ENCODE results near the gene MTO1.
"Not testable (repeated sequence)": the region's sequence is repeated elsewhere in the genome, so short reads cannot be mapped to it uniquely, and the experiment has no call there.

MTO1 gene

GRCh38 chr6:73516514-73517489 is 55.3 kb downstream of the MTO1 start:
- DNase-seq (ENCODE audit: extremely low spot score), result no peak
- POLR2A ChIA-PET, result interaction anchor here (0.6 to 1.0 kb wide), 2 partner anchors 70 to 84 kb away, joined by 3 to 6 read pairs; no protein-coding TSS in a partner anchor
- CTCF ChIA-PET, result interaction anchor here (0.7 to 2.8 kb wide), 4 partner anchors 64 to 137 kb away, joined by 3 to 16 read pairs (median 7); partner anchors contain the start of gene SLC17A5

GRCh38 chr6:73518100-73518981 is 56.8 kb downstream of the MTO1 start:
- ChIA-PET CTCF (interaction anchor here (2.0 kb wide), 1 partner anchor 93 kb away, joined by 6 read pairs; no protein-coding TSS in a partner anchor), POLR2A (interaction anchor here (0.6 kb wide), 1 partner anchor 1765 kb away, joined by 6 read pairs; no protein-coding TSS in a partner anchor)
- DNase-seq (ENCODE audit: extremely low spot score), result not testable (repeated sequence)

More at GRCh38 chr6:73516514-73517489, 55.3 kb downstream of the MTO1 start:
- no peak for TF ChIP-seq CTCF (IDR thresholded peaks at IDR 0.05; ENCODE audit: control extremely low read depth, extremely low read depth, low read depth, missing control alignments)

- POLR2A ChIA-PET, result interaction anchor here (0.6 to 2.7 kb wide), 6 partner anchors 38 to 1764 kb away, joined by 5 to 23 read pairs (median 12); partner anchors contain the start of genes MTO1 and SLC17A5
- DNase-seq (ENCODE audit: extremely low spot score), result not testable (repeated sequence)
- CTCF ChIA-PET, result interaction anchor here (2.0 kb wide), 1 partner anchor 92 kb away, joined by 6 read pairs; no protein-coding TSS in a partner anchor
These were observed 57.7 kb downstream of the MTO1 start for GRCh38 chr6:73518982-73519881.

- TF ChIP-seq CTCF (IDR thresholded peaks at IDR 0.05; ENCODE audit: control extremely low read depth, extremely low read depth, low read depth, missing control alignments), result no peak
- ChIA-PET POLR2A (interaction anchor here (0.5 to 2.9 kb wide), 13 partner anchors 7 to 203 kb away, joined by 3 to 23 read pairs (median 11); partner anchors contain the start of genes MTO1 and SLC17A5), CTCF (interaction anchor here (2.0 to 3.3 kb wide), 2 partner anchors 91 kb away, joined by 6 to 22 read pairs; no protein-coding TSS in a partner anchor)
- DNase-seq (ENCODE audit: extremely low spot score), result peak; percentile 54
These were observed 58.6 kb downstream of the MTO1 start for GRCh38 chr6:73519926-73520687.

GRCh38 chr6:73520688-73521350 is 59.3 kb downstream of the MTO1 start, which contains the start of gene EEF1A1:
Gene EEF1A1, minus strand, starts transcription at chr6:73521032. Its CDS starts 1,006 bp downstream, at chr6:73520026.
- no peak for TF ChIP-seq CTCF (IDR thresholded peaks at IDR 0.05; ENCODE audit: control extremely low read depth, extremely low read depth, low read depth, missing control alignments)
- POLR2A ChIA-PET, result interaction anchor here (0.5 to 2.9 kb wide), 15 partner anchors 8 to 202 kb away, joined by 3 to 23 read pairs (median 5); partner anchors contain the start of genes MTO1 and SLC17A5
- CTCF ChIA-PET, result interaction anchor here (1.4 to 3.3 kb wide), 4 partner anchors 12 to 90 kb away, joined by 3 to 22 read pairs (median 4); no protein-coding TSS in a partner anchor
- peak; percentile 93 for DNase-seq (ENCODE audit: extremely low spot score)

Measured in GM10248 (cell line).